ENCODE results near the gene ZNF654. TPM values are rescaled to one million over a fixed set of nuclear protein-coding genes. Genes with fewer than 3 reads are reported as not detected.

ZNF654 gene
- total and polyA plus RNA-seq, 9 of the 15 experiments (the other 6 are each of a cell fraction or from before 2014, with no cell fraction given): 2.4 to 8.6 (median 5.1) TPM

- TF ChIP-seq TFAP4 (CRISPR knock-in tag; IDR thresholded peaks at IDR 0.05; ENCODE audit: borderline replicate concordance): peak; percentile 43; the same call in 1 of the 2 replicates
- no peak for TF ChIP-seq TCF3 (CRISPR knock-in tag; IDR thresholded peaks at IDR 0.05)
- no peak for TF ChIP-seq ZC3H11A (IDR thresholded peaks at IDR 0.05; ENCODE audit: low read depth, low read length)
- no peak for TF ChIP-seq THRB (CRISPR knock-in tag; conservative IDR thresholded peaks at IDR 0.05)
- no peak for TF ChIP-seq PML (IDR thresholded peaks at IDR 0.05; ENCODE audit: low read length)
- no peak for TF ChIP-seq E4F1 (CRISPR knock-in tag; IDR thresholded peaks at IDR 0.05; ENCODE audit: borderline replicate concordance)
- peak; percentile 96 for TF ChIP-seq CEBPZ (IDR thresholded peaks at IDR 0.05; ENCODE audit: borderline replicate concordance, low read depth, low read length)
- no peak for TF ChIP-seq THAP7 (CRISPR knock-in tag; IDR thresholded peaks at IDR 0.05)
- TF ChIP-seq RFX1 (IDR thresholded peaks at IDR 0.05): peak; percentile 82
- no peak for TF ChIP-seq NCOA4 (IDR thresholded peaks at IDR 0.05; ENCODE audit: partially characterized antibody)
- TF ChIP-seq ELF1 (tag; IDR thresholded peaks at IDR 0.05): peak; percentile 92
- no peak for TF ChIP-seq ZNF766 (CRISPR knock-in tag; conservative IDR thresholded peaks at IDR 0.05)
- 0 out of 2 replicates have a peak, but pooled peaks have one; percentile 32 for TF ChIP-seq GMEB1 (CRISPR knock-in tag; IDR thresholded peaks at IDR 0.05)
- no peak for TF ChIP-seq LARP7 (IDR thresholded peaks at IDR 0.05)
Observed at GRCh38 chr3:88058581-88059379, at the start of gene ZNF654, which contains the start of gene CGGBP1 (continued).

Measured in K562 (cell line).